ENCODE measurements around the gene ADCK2.
"Not testable (repeated sequence)": the region's sequence is repeated elsewhere in the genome, so short reads cannot be mapped to it uniquely, and the experiment has no call there.

The ADCK2 gene

GRCh38 chr7:140674356-140674800 lies 1.6 kb downstream of the ADCK2 start:
- no peak for DNase-seq (ENCODE audit: low read depth)

- DNase-seq (ENCODE audit: low read depth): no peak
Observed at GRCh38 chr7:140674899-140675701, 2.4 kb downstream of the ADCK2 start.

DNA sequence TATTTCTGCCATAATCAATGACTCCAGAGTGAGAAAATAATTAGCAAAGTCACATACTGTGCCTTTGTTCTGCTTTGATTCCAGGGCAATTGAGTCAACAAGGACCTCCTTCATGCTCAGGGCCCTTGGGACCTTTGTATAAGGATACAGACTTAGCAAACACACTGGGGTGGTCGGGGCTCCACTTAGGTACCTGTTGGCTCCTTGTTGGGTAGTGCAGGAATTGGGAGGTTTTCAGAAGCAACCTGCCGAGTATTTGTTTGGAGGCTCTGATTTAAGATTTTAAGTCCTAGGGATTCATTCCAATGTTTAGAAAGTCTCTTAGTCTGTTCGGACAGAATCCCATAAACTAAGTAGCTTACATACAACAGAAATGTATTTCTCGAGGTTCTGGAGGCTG lies 3.0 kb downstream of the ADCK2 start:
- DNase-seq (ENCODE audit: low read depth): no peak

DNA sequence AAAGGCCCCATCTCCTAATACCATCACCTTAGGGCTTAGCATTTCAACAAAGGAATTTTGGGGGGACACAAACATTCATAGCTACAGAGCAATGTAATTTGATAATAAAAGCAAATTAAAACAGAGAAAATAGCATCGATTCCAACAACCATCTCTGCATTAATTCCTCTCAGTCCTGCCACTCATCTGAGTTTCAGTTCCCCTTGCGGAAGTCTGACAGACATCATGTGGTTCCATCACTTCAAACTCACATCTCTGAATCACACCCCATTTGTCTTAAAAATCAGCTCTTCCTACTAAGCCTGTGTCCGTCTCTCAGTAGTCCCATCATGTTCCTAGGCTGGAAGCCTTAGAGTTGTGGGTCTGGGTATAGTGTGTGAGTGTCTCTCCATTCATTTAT lies 3.6 kb downstream of the ADCK2 start:
- no peak for DNase-seq (ENCODE audit: low read depth)

DNA sequence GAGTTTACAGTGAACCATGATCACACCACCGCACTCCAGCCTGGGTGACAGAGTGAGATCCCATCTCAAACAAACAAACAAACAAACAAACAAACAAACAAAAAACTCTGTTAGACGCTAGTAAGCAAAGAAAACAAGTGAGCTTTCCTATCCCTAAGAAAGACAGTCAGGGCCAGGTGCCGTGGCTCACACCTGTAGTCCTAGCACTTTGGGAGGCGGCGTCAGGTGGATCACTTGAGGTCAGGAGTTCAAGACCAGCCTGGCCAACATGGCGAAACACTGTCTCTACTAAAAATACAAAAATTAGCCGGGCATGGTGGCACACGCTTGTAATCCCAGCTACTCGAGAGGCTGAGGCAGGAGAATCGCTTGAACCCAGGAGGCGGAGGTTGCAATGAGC lies 4.2 kb downstream of the ADCK2 start:
- not testable (repeated sequence) for DNase-seq (ENCODE audit: low read depth)

GRCh38 chr7:140677496-140677895 lies 4.8 kb downstream of the ADCK2 start:
- DNase-seq (ENCODE audit: low read depth): no peak

- no peak for DNase-seq (ENCODE audit: low read depth)
Observed at GRCh38 chr7:140678081-140678815, 5.5 kb downstream of the ADCK2 start.

DNA sequence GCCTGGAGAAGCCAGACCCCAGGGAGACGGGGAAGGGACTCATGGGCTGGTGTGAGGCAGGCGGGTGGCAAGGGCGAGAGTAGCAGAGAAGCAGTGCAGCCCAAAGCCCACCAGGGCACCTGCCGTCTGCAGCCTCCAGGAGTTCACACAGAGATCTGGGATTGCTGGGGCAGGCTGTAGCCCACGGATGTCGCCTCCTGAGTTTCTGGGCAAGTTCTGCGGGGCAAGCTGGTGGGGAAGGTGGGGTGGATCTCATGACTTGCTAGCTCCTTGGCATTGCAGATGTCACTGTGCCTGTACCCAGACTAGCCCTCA lies 6.0 kb downstream of the ADCK2 start:
- no peak for DNase-seq (ENCODE audit: low read depth)

GRCh38 chr7:140679186-140679585 lies 6.4 kb downstream of the ADCK2 start:
- DNase-seq (ENCODE audit: low read depth): no peak

DNA sequence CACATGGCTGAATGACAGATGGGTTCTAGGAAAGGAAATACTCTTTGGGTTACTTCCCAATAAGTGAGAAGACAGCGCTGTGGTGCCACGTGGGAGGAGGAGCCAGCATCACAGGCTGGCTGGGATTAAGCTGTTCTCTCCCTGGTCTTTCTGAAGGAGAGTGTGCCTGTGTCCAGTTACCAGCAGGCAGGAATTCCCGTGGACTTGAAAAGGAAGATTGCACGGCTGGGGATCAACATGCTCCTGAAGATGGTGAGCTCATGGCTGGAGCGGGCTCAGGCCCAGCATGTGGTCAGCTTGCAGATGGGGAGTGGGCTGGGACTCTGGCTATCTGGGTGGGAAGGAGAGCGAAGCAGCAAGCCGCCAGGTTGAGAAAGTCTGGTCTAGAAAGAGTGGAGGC lies 8.1 kb downstream of the ADCK2 start:
- DNase-seq (ENCODE audit: low read depth): no peak

DNA sequence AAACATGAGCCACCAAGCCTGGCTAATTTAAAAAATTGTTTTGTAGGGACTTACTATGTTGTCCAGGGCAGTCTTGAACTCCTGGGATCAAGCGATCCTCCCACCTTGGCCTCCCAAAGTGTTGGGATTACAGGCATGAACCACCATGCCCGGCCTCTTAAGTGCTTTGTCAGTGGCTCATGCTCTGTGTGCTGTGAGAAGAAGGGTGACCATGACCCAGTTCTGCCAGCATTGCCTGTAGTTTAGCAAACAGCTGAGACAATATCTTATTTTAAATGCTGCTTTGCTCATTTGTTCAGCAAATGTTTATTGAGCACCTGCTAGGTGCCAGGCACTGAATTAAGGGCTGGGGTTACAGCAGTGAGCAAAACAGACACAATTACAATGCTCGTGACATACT lies 9.0 kb downstream of the ADCK2 start:
- no peak for DNase-seq (ENCODE audit: low read depth)

GRCh38 chr7:140683657-140684056 lies 10.9 kb downstream of the ADCK2 start:
- no peak for DNase-seq (ENCODE audit: low read depth)

DNA sequence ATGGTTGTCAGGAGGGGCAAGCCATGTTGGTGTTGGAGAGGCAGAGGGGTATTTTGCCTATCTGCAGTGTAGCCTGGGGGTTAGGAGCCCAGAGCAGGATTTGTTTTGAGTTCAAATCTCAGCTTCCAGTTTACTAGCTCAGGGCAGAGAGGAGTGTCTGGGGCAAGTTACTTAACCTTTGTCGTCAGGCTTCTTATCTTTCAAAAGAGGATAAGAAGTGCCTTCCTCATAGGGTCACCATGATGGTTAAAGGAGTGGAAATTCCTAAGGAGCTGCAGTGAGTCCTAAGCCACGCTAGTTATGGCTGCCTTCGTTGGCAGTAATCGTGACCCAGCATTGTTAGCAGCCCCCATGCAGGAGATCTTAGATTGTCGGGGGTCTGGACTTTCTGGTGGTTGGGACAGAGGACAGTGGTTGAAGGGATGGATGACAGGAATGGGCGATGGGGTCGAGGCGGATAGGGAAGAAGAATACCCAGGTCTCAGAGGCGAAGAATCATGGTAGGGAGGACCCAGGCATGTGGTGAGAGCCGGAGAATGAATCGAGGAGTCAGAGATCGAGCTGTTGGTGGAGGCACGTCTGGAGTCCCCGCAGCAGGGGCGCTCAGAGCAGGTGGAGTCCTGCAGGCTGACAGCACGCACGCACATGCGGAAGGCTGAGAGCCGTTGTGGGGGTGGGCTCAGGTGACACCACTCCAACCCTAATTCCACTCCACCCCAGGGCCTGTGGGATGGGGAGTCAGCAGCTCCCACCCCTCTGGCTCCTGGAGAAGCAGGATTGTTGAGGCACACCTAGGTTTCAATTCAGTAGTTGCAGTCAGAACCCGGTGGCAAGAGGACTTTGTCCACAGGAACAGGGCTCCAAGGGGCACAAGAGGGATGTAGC lies 11.6 kb downstream of the ADCK2 start:
- no peak for DNase-seq (ENCODE audit: low read depth)

- DNase-seq (ENCODE audit: low read depth): no peak
Observed at GRCh38 chr7:140685407-140686087, 12.8 kb downstream of the ADCK2 start.

DNA sequence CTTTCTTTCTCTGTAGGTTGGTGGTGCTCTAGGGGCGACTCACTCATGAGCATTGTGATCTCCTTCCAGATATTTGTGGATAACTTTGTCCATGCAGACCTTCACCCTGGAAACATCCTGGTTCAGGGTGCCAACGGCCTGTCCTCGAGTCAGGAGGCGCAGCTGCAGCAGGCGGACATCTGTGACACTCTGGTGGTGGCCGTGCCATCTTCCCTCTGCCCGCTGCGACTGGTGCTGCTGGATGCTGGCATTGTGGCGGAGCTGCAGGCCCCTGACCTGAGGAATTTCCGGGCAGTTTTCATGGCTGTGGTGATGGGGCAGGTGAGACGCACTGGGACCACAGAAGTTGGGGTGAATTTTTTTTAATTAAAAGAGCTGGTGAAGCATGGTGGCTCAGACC lies 14.2 kb downstream of the ADCK2 start:
- DNase-seq (ENCODE audit: low read depth): no peak

DNA sequence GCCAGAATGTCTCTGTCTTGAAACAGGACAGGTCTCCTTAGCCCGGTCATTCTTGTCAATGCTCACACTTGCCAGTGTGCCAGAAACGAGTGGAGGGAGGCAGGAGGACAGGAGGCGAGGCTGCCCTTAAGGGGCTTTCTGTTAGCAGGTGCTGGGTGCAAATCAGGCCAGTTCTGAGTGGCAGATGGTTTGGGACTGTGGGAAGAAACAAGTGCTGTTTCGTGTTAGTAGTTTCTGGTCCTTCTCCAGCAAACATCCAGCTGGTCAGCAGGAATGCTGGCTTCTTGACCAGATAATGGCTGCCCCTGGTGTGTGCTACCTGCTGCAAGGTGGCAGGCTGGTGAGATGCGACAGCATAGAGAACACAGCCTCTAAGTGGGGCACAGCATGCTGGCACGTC lies 15.6 kb downstream of the ADCK2 start:
- no peak for DNase-seq (ENCODE audit: low read depth)

DNA sequence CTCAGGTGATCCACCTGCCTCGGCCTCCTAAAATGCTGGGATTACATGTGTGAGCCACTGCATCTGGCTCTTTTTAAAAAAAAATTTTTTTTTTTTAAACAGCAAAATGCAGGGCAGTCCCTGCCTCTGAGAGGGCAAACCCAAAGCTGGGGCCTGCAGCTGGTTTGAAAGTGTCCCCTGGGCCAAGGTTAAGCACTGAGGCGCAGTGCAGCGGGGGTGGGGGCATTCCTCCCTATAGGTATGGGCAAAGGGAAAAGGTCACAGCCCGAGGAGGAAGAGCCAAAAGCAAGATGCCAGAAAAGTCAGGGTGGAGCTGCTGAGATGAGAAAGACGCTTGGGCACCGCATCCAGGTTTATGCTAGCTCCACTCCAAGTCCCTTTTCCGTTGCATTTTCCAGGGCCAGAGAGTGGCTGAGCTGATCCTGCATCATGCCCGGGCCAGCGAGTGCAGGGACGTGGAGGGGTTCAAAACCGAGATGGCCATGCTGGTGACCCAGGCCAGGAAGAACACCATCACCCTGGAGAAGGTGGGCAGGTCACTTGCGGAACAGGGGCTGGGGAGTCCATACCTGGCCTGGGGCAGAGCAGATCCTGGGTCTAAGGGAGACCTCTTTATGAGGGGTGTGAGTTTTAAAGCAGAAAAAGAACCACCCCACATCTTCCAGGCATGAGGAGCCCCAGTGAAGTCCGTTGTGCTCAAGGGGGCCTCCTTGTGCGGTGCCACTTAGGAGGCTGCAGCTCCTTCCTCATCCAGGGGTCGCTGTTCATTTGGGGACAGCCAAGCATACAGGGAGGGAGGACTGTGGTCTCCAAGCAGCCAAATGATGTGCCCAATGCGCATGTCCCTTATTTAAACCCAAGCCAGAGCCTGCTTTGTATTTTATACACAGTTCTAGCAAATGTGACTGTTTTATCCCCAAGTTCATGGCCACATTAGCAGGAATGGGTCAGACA lies 16.7 kb downstream of the ADCK2 start:
- DNase-seq (ENCODE audit: low read depth): no peak

DNA sequence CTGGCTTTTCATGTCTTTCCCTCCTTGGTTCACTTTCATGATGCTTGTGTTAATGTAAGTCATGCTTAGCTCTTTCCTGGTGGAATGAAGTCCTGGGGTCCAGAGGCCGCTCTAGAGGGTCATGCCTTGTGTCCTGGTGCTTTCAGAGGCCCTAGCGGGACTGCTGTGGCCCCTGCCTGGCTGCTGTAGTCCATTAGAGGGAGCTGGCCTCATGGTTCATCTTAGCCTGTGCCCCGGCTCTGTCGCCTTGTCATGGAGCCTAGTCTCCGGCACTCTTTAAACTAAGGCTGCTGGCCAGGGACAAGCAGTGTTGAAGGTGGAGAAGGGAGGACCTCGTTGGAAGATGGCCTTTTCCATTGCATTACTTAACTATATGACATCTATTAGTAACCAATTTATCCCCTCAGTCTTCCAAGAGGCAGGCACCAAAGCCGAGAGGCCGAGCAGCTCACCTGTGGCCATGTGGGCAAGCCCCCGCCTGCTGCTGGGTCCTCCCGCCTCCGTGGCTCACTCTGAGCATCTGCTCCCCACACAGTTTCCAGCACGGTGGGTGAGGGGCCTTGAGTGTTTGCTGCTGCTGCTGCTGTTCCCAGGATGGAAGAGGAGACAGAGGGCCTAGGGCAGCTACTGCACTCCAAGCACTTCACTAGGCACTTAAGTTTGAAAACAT lies 18.8 kb downstream of the ADCK2 start:
- DNase-seq (ENCODE audit: low read depth): no peak

GRCh38 chr7:140693849-140694248 lies 21.1 kb downstream of the ADCK2 start:
- DNase-seq (ENCODE audit: low read depth): not testable (repeated sequence)

DNA sequence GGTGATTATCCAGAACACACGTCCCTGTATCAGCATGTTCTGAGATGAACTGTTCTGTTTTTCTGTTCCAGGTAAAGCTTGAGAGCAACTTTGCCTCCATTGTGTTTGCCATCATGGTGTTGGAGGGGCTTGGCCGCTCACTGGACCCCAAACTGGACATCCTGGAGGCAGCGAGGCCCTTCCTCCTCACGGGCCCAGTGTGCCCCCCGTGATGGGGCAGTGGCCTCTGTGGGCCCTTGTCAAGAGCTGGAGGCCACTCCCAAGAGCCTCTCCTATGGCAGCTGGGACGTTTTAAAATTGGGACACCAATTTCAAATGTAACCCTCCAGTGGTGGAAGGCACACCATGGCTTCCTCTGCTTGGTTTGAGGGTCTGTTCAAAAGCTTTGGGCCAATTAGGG lies 21.8 kb downstream of the ADCK2 start:
- no peak for DNase-seq (ENCODE audit: low read depth)
